ENCODE measurements around the gene CMTM6. TPM values are rescaled to one million over a fixed set of nuclear protein-coding genes. Genes with fewer than 3 reads are reported as not detected.

The CMTM6 gene
- total RNA-seq, 1 donor from 2014 or later, result 46.5 TPM

Other genes with a start within 250 kb of the CMTM6 start
- gene CMTM7, start 111.0 kb downstream of the CMTM6 start, total RNA-seq, result 3.6 TPM
- gene DYNC1LI1, start 68.0 kb upstream of the CMTM6 start, total RNA-seq, result 10.4 TPM
- 10.5 TPM for gene CNOT10, start 182.3 kb upstream of the CMTM6 start, total RNA-seq

Measured in left lobe of liver (tissue), 1 donor.